Panc1 (cell line): ENCODE measurements around the gene TOP3A.

ENCODE experiments used
- CTCF ChIP-seq: fragments of 450-650 bp; IDR thresholded peaks from 2 replicates; pipeline ENCODE4 v1.5.1; 2017; ENCODE audit warnings: mild to moderate bottlenecking
- POLR2AphosphoS5 ChIP-seq: IDR thresholded peaks from 2 replicates; pipeline ENCODE4 v1.6.1; 2012; ENCODE audit warnings: mild to moderate bottlenecking, low read depth, low read length, moderate library complexity
- TCF7L2 ChIP-seq: IDR thresholded peaks from 2 replicates; pipeline ENCODE4 v1.6.1; 2011; ENCODE audit warnings: mild to moderate bottlenecking, low read depth, low read length, inconsistent platforms

- TF ChIP-seq CTCF (no peak), POLR2AphosphoS5 (no peak), TCF7L2 (no peak)
Observed at GRCh38 chr17:18344021-18344420, 29.2 kb upstream of the TOP3A start.
